Stimulated activated CD4-positive, alpha-beta T cell treated with anti-CD3 and anti-CD28 coated beads, Interleukin-1b, Interleukin-23, amount 100 ng/mL, for 1 hour (primary cell): ENCODE results near the gene SNRNP40.

Experiments used
- DNase-seq, 2 donors: peaks; one replicate each; pipeline ENCODE4 v3.0.0-alpha.2; 2020; ENCODE audit warnings: low read depth in 2 of 2

Gene SNRNP40

DNA sequence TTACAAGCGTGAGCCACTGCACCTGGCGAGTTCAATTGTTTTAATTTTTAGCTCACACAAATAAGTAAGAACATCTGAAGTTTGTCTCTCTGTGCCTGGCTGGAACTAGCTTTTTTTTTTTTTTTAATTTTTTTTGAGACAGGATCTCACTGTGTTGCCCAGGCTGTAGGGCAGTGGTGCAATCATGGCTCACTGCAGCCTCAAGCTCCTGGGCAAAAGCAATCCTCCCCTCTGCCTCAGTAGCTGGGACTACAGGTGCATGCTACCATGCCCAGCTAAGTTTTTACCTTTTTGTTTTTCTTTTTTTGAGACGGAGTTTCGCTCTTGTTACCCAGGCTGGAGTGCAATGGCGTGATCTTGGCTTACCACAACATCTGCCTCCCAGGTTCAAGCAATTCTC, 64.8 kb downstream of the SNRNP40 start:
- DNase-seq: no peak

DNA sequence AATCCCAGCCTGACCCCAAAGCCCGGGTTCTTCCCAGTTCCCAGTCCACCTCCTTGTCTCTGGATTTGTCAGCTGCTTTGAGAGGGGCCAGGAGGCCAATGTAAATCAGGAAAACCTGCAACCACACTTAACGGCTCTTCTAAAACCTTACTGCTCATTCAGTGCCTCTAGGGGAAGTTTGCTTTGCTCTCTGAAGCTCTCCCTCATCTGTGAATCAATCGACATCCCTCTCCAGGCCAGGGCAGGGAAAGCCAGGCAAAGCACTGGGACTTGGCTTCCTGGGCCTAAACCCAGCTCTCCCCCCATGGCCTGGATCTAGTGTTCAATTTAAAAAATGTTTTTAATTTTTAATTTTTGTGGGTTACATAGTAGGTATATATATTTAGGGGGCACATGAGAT, 66.2 kb downstream of the SNRNP40 start:
- DNase-seq: no peak

DNA sequence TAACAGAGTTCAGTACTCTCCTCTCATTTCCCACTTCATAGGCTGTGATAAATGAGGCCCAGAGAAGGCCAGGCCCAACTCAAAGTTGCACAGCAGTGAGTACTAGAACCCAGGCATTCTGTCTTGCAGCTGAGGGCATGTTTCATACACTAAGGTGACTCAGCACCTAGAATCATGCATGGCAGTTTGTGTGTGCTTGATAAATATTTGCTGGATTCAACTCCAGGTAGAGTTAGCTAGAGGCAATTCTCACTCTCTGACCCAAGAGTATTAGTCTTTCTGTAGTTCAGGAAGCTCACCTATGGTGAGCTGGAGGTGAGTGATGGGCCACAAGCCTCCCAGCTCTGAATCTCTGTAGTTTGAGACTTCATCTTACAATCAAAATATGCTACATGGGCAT, 67.6 kb downstream of the SNRNP40 start:
- no peak for DNase-seq

DNA sequence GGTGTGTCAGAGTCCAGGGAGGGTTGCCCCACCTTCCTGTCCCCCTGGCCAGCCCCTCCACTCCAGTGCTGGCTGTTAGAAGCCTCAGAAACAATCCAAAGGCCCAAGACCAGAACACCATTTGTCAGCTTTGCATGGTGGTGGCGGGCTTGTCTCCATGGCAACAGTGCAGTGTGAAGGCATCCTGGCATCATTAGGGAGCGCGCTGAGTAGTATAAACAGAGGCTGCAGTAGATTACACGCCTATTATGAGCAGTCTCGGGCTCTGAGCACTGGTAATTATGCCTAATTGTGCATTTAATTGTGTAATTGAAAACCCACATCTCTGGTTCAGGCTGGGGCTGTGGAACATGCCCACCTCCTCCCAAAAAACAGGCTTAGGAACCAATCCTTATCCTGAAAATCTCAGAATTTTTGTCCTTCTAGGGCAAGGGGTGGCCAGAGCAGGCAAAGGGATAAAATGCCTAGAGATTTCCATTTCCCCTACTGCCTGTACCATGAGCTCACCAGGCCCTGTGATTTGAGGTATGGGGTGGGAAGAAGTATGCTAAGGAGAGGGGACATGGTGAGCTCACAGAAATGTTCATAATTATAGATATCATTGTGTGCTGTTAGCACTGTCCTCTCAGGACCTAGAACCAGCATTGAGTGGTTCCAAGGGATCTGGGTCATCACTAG, 68.6 kb downstream of the SNRNP40 start:
- no peak for DNase-seq

DNA sequence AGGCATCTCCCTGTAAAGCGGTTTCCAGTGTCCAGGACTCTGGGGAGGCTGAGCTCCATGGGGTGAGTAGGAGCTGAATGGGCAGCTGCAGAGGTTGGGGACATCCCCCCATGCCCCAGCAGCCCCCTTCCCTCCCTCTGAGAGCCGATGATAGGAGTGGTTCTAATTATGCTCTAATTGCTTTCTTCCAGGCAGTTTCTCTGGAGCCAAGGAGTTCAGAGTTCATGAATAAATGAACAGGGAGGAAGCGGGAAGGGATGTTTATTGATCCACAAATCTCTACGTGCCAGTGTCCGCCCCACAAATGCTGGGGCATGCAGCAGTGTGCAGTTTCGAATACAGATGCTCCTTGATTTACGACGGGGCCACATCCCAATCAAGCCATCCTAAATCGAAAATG, 72.5 kb downstream of the SNRNP40 start:
- no peak for DNase-seq

DNA sequence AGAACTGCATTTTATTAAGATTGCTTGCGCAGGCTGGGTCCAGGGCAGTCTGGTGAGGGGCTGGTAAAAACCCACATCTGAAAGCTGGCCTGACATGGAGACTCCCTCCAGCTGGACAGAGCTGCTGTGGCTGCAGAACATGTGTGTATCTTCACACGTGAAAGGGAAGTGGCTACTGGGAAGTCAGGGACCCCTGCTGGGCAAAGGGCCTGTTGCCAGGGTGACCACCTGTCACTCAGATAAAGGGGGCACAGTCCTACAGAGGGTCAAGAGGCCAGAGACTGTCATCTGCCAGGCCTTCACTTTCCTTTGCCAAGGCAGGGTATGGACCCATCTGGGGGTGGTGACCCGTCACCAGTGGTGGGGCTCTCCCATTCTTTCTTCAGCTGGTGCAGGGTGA, 74.4 kb downstream of the SNRNP40 start:
- no peak for DNase-seq

DNA sequence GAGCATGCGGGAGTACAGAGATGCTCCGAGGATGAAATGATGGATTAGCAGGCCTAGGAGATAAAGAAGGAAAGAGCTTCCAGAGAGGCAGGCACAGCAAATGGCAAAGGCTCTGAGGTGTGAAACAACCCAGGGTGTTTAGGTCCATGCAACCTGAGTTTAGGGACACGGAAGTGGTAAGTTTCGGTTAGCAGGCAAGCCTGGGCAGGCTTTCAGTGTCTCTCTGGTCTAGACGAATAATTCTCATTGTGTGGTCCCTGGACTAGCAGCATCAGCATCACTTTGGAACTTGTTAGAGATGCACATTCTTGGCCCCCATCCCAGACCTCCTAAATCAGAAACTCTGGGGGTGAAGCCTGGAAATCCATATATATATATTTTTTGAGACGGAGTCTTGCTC, 75.5 kb downstream of the SNRNP40 start:
- no peak for DNase-seq

DNA sequence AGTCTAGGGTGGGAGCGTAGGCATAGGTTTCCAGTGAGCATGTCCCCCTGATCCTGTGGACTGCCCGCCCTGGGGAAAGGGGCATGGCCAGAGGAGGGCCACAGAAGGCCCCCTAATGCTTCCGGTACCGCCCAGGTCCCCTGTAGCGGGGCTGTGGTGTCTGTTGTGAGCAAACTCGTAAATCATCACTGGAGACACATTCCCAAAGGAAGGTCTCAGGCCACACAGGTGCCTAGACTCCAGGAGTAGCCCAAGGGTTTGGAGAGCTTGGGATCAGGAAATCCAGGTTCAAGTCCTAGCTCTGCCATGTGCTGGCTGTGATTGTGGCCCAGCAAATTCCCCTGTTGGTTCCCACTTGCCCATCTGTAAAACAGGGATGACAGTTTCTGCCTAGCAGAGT, 77.1 kb downstream of the SNRNP40 start:
- no peak for DNase-seq

DNA sequence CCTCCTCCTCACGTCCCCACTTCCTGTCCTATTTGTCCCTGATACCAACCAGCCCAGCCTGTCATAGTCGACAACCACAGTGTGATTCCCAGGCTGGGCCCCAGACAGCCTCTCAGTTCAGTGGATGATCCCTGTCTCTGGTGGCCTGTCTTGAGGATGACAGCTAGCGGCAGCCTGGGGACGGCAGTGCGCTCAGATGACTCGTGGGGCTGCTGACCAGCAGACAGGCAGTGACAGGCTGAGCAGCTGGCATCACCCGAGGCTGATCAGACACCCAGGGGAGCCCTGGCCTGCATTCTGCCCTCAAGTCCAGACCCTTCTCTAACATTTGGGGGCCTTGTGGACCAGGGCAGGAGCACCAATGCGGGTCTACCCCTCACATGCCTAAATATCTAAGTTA, 77.9 kb downstream of the SNRNP40 start:
- no peak for DNase-seq

DNA sequence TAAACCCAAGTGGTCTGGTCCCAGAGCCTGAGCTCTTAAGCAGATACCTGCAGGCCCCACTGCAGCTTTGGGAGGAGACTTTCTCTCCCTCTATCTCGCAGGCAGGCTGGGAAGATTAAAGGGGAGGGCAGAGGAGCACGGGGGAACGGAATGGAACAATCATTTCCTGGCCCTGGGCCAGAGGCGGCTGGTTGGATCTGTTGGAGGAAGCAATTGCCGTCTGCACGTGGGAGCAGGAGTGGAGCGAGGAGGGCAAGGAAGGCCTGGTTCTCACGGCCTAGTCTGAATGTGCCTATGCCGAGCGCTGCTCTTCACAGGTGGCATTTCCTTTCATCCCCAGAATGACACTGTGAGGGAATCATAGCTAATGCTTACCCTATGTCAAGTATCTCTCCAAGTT, 80.6 kb downstream of the SNRNP40 start:
- no peak for DNase-seq

DNA sequence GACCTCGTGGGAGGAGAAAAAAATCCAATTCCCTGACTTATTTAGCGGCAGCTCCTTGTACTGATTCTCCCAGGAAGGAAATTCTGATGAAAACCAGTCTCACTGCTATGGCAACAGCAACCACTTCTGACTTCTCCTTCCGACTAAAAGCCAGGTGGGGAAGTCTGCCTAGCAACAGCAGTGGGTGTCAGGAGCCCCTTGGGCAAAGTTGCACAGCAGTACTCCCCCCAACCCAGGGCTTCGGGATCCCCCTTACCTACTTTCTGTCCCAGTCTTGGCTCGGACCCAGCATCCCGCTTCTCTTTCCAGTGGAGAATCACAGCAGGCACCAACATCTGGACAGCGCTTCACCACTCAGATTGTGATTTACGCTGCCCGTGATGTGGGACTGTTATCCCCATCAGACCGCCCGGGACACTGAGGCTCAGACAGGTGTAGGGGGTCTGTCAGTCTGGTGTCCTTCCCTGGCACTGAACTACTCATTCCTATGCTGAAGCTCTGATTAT, 81.5 kb downstream of the SNRNP40 start:
- no peak for DNase-seq

DNA sequence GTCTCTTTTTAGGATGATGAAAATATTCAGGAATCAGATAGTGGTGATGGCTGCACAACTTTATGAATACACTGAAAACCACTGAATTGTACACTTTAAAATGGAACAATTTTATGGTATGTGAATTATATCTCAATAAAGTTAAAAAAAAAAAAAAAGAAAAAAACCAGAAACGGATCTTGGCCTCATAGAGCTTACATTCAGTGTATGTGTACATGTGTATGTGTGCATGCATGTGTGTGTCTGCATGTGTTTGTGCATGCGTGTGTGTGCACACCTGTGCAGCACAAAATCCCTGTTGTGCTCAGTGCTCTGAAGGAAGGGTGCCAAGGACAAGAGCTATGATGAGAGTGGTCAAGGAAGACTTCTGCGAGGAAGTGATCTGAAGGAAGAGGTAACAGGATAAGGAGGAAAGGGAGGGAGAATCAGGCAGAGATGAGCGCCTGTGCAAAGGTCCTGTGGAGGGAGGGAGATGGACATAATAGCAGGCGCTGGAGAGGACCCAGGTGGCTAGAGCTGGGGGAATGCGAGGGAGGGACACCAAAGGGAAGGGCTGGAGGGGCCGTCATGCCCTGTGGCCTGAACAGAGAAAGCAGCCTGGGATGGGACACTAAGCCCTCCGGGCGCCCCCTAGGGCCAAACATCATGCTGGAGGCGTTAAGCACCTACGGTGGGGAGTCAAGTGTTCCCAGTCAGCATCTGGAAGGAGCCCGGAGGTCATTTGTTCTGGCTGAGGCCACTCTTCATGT, 82.1 kb downstream of the SNRNP40 start:
- no peak for DNase-seq
